Hair follicle dermal papilla cell (primary cell): ENCODE data around the gene SH2D2A. TPM values are rescaled to one million over a fixed set of nuclear protein-coding genes. Genes with fewer than 3 reads are reported as not detected.

Experiments
- total RNA-seq: library from RNA; depleted of rRNA; stranded (reverse); fragments of >200 nt; gene quantifications from 2 replicates; pipeline ENCODE4 v1.2.3, GENCODE V29; 2012

The SH2D2A gene
- total RNA-seq, result 0.32 and 0.61 TPM in 2 replicates

DNA sequence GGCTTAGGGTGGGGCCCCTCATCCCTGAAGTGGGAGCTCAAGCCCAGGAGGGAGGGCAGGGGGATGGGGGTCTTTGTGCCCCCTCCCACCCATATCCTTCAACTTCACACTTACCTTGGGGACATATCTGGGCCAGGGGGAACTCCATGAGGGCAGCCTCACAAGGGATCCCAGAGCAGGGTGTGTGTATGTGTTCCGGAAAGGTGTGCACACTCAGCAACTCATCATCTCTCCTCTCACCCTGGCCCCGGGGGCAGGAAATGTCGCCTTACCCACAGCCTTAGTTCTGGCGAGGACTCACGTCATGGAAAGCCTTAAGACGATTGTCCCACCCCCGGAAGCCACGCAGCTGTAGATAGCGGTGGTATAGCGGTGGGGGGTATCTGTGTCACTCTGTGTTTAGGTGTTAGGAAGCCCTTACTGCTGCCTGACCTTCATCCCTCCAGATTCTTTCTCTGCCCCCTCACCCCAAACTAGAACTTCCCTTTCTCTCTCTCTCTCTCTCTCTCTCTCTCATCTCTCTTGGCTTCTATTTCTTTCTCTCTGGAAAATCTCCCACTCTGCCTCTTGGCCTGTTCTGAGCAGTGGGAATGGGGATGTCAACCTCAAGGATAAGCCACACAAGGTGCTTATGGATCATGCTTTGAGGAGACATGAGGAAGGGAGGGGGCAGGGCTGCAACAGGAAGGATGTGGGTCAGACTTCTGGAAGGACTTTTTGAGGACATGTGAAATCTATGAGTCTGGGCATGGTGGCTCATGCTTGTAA is at the start of gene SH2D2A:
Gene SH2D2A (minus strand): TSS at position 288 of the 768 bp plus-strand sequence. CDS start 140 bp downstream, at position 148.

DNA sequence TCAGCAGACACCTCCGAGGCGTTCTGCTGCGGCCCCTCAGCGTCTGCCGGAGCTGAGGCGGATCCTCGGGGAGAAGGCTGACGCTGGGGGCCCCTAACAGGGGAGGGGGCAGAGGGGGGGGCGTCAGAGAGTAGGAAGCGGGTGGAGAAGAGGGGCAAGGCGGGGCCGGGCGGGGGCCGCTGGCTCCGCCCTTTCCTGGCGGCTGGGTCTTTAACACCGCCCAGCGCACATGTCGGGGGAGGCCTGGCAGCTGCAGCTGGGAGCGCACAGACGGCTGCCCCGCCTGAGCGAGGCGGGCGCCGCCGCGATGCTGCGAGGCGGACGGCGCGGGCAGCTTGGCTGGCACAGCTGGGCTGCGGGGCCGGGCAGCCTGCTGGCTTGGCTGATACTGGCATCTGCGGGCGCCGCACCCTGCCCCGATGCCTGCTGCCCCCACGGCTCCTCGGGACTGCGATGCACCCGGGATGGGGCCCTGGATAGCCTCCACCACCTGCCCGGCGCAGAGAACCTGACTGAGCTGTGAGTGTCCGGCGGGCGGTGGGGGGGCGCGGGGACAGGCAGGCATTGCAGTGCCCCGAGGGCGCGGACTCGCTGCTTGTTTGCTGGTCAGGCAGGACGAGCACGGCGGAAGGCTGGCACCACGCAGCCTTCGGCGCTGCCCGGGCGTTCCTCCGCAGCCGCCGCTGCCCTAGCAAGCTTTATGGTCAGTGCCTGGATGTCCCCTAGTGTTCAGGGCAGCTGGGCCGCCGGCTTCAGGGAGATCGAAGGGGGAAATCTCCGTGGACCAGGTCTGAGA is 44.2 kb upstream of the SH2D2A start, which contains the start of gene NTRK1:
Gene NTRK1 (plus strand): TSS at position 238 of the 796 bp plus-strand sequence. CDS start 70 bp downstream, at position 308.

DNA sequence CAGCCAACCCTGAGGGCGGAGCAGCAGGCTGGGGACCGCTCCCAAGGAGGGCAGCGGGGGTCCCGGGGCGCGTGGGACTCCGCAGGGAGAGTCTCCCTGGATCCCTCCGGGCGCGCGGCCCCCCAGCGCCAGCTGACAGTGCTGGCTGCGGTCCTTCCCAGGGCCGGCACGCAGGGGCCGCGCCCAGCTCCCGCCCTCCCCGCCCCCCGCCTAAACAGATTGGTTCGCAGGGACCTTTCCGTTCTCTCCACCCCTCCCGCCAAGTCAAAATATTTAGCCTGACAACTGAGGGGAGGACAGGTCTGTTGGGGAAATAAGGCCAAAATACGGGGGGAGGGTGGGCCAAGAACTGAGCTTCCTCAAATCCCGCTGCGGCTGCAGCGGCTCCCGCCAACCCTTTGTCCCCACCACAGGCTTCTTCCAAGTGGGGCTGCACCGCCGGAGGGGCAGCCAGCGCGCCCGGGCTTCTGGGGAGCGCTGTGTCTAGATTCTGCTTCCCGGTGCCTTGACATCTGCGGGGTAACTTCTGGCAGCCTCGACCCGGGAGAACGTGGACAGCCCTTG is 42.4 kb upstream of the SH2D2A start, which contains the start of gene INSRR:
Gene INSRR (minus strand): TSS at position 159 of the 564 bp plus-strand sequence. CDS start 496 bp downstream, outside the sequence.

DNA sequence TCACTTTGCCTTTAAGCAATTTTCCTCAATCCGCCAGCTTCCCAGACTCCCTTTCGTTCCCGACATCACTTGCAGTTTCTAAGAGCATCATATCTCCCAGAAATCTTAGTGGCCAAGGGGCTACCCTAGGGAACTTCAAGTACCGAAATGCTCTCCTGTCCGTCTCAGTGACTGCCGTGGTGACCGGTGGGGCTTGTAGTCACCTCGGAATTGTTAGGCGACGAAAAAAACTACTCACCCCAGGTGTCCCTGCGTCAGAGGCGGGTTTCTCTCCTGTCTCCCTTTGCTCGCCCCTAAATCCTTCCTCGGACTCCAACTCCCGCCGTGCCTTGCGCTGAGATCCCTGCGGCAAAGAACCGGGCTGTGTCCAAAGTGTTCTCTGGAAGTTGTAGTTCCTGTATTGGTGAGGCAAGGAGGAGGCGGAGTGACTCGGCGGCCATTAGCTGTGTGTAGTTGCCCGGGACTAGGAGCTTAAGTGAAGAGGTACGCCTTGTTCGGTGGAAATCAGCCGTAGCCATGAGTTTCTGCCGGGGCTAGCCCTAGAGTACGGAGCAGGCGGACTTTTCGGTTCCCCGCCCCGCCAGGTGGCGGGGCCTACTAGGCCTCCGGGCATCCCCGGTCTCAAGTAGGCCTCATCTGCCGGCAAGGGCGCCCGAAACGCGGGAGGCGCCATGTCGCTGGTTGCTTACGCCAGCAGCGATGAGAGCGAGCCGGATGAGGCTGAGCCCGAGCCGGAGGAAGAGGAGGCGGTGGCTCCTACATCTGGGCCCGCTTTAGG is 49.4 kb downstream of the SH2D2A start, which contains the start of gene PRCC:
Gene PRCC (plus strand): TSS at position 435 of the 778 bp plus-strand sequence. CDS start 237 bp downstream, at position 672.

Other genes starting within 250 kb of the SH2D2A start
- gene IQGAP3, start 244.3 kb downstream of the SH2D2A start, total RNA-seq, result 6.5 and 7.7 TPM in 2 replicates
- gene TTC24, start 237.1 kb downstream of the SH2D2A start, total RNA-seq, result not detected in 2 replicates
- 47.1 and 55.3 TPM in 2 replicates for gene NAXE, start 225.1 kb downstream of the SH2D2A start, total RNA-seq
- 13.0 and 13.8 TPM in 2 replicates for gene GPATCH4, start 215.4 kb downstream of the SH2D2A start, total RNA-seq
- not detected in 2 replicates for gene HAPLN2, start 197.4 kb downstream of the SH2D2A start, total RNA-seq
- not detected in 2 replicates for gene BCAN, start 174.7 kb downstream of the SH2D2A start, total RNA-seq
- 28.1 and 28.2 TPM in 2 replicates for gene NES, start 139.4 kb downstream of the SH2D2A start, total RNA-seq
- 144 and 158 TPM in 2 replicates for gene CRABP2, start 111.3 kb downstream of the SH2D2A start, total RNA-seq
- gene METTL25B, start 88.4 kb downstream of the SH2D2A start, total RNA-seq, result 9.6 and 9.9 TPM in 2 replicates
- gene ISG20L2, start 88.1 kb downstream of the SH2D2A start, total RNA-seq, result 19.3 and 26.1 TPM in 2 replicates
- gene MRPL24, start 75.8 kb downstream of the SH2D2A start, total RNA-seq, result 19.1 and 22.3 TPM in 2 replicates
- 161 and 170 TPM in 2 replicates for gene HDGF, start 65.2 kb downstream of the SH2D2A start, total RNA-seq
- 25.8 and 30.4 TPM in 2 replicates for gene PRCC, start 49.3 kb downstream of the SH2D2A start, total RNA-seq
- under 0.01 TPM in 2 replicates for gene INSRR, start 42.3 kb upstream of the SH2D2A start, total RNA-seq
- gene NTRK1, start 44.0 kb upstream of the SH2D2A start, total RNA-seq, result not detected in 2 replicates
- gene PEAR1, start 76.9 kb upstream of the SH2D2A start, total RNA-seq, result 4.3 and 5.0 TPM in 2 replicates
- under 0.01 TPM in 1 of 2 replicates, not detected in the other for gene LRRC71, start 103.8 kb upstream of the SH2D2A start, total RNA-seq
- 52.0 and 70.6 TPM in 2 replicates for gene ARHGEF11, start 228.9 kb upstream of the SH2D2A start, total RNA-seq